ENCODE data around the gene PANX2.
A peak's percentile ranks its signal among the peaks of the same experiment; 100 is the strongest.

Gene PANX2

GRCh38 chr22:50184902-50185374 is 14.4 kb downstream of the PANX2 start:
- ATAC-seq (peak; percentile 5), DNase-seq (no peak)
- no peaks in the 10 kb centered on the region for H3K9me3 Mint-ChIP-seq
- H3K4me1 Mint-ChIP-seq = peaks cover 53% of the 10 kb centered on the region
- H3K27ac Mint-ChIP-seq = peak overlapping the region in 1 of 2 donors; percentile 57
- peak overlapping the region; percentile 88 to 91 for H3K4me3 Mint-ChIP-seq
- peaks cover 7% of the 10 kb centered on the region for H3K27me3 Mint-ChIP-seq

- peak within 1 kb of the TSS; percentile 88 to 95 for H3K4me3 Mint-ChIP-seq
- DNase-seq (peak; percentile 87 to 89), ATAC-seq (peak; percentile 78)
- H3K9me3 Mint-ChIP-seq = no peaks in the 10 kb centered on the region
- H3K27me3 Mint-ChIP-seq = peaks cover 7% of the 10 kb centered on the region
- H3K4me1 Mint-ChIP-seq = peaks cover 50% of the 10 kb centered on the region
- H3K27ac Mint-ChIP-seq = peak within 1 kb of the TSS; percentile 86 to 90
Measured at GRCh38 chr22:50185375-50186087, 15.0 kb downstream of the PANX2 start, which contains the start of gene TRABD. TSS of gene TRABD (plus strand) at chr22:50185913. CDS start at chr22:50193061, 7,148 bp downstream.

GRCh38 chr22:50186181-50186714 is 15.7 kb downstream of the PANX2 start:
- peak overlapping the region in 1 of 2 donors; percentile 79 for H3K27ac Mint-ChIP-seq
- peak overlapping the region; percentile 88 to 95 for H3K4me3 Mint-ChIP-seq
- no peaks in the 10 kb centered on the region for H3K9me3 Mint-ChIP-seq
- DNase-seq (no peak), ATAC-seq (no peak)
- peaks cover 53% of the 10 kb centered on the region for H3K4me1 Mint-ChIP-seq
- H3K27me3 Mint-ChIP-seq = peaks cover 7% of the 10 kb centered on the region

- Mint-ChIP-seq H3K4me1 (peaks cover 60% of the 10 kb centered on the region), H3K27ac (peak overlapping the region; percentile 79 to 80), H3K9me3 (no peaks in the 10 kb centered on the region), H3K27me3 (peaks cover 7% of the 10 kb centered on the region), H3K4me3 (peak overlapping the region; percentile 88 to 95)
- no peak for ATAC-seq
- peak in 1 of 2 donors; percentile 17 for DNase-seq
Measured at GRCh38 chr22:50186761-50187523, 16.4 kb downstream of the PANX2 start.

GRCh38 chr22:50188356-50188755 is 17.8 kb downstream of the PANX2 start:
- Mint-ChIP-seq H3K27me3 (peaks cover 7% of the 10 kb centered on the region), H3K4me3 (peak overlapping the region in 1 of 2 donors; percentile 21), H3K4me1 (peaks cover 74% of the 10 kb centered on the region), H3K27ac (no peak overlapping the region), H3K9me3 (no peaks in the 10 kb centered on the region)
- DNase-seq (no peak), ATAC-seq (no peak)

- Mint-ChIP-seq H3K9me3 (no peaks in the 10 kb centered on the region), H3K27ac (peak overlapping the region; percentile 88 to 95), H3K4me3 (peak overlapping the region; percentile 60 to 96), H3K4me1 (peaks cover 79% of the 10 kb centered on the region), H3K27me3 (peaks cover 6% of the 10 kb centered on the region)
- ATAC-seq (no peak), DNase-seq (no peak)
Measured at GRCh38 chr22:50189184-50189848, 18.8 kb downstream of the PANX2 start.

- DNase-seq (no peak), ATAC-seq (peak; percentile 0)
- peaks cover 79% of the 10 kb centered on the region for H3K4me1 Mint-ChIP-seq
Measured at GRCh38 chr22:50189849-50190181, 19.3 kb downstream of the PANX2 start.

GRCh38 chr22:50190182-50190940 is 19.8 kb downstream of the PANX2 start:
- peak overlapping the region; percentile 81 to 97 for H3K27ac Mint-ChIP-seq
- ATAC-seq (peak; percentile 57), DNase-seq (peak; percentile 77 to 80)
- H3K9me3 Mint-ChIP-seq = no peaks in the 10 kb centered on the region
- H3K27me3 Mint-ChIP-seq = no peaks in the 10 kb centered on the region
- H3K4me1 Mint-ChIP-seq = peaks cover 82% of the 10 kb centered on the region
- peak overlapping the region; percentile 89 to 96 for H3K4me3 Mint-ChIP-seq

More at GRCh38 chr22:50189849-50190181, 19.3 kb downstream of the PANX2 start:
- Mint-ChIP-seq H3K27ac (peak overlapping the region; percentile 20 to 95), H3K9me3 (no peaks in the 10 kb centered on the region), H3K27me3 (peaks cover 1% of the 10 kb centered on the region), H3K4me3 (peak overlapping the region; percentile 89 to 96)

- ATAC-seq (peak; percentile 71), DNase-seq (peak; percentile 65 to 75)
- no peaks in the 10 kb centered on the region for H3K27me3 Mint-ChIP-seq
- peak overlapping the region; percentile 95 to 97 for H3K27ac Mint-ChIP-seq
- no peaks in the 10 kb centered on the region for H3K9me3 Mint-ChIP-seq
- H3K4me1 Mint-ChIP-seq = peaks cover 82% of the 10 kb centered on the region
- H3K4me3 Mint-ChIP-seq = peak overlapping the region; percentile 89 to 96
Measured at GRCh38 chr22:50190941-50191741, 20.6 kb downstream of the PANX2 start.

- ATAC-seq = peak; percentile 18
- Mint-ChIP-seq H3K27me3 (no peaks in the 10 kb centered on the region), H3K4me3 (peak overlapping the region; percentile 89 to 96), H3K4me1 (peaks cover 71% of the 10 kb centered on the region), H3K9me3 (no peaks in the 10 kb centered on the region), H3K27ac (peak overlapping the region; percentile 77 to 91)
- DNase-seq = peak in 1 of 2 donors; percentile 55
Measured at GRCh38 chr22:50192436-50193204, 22.1 kb downstream of the PANX2 start.

GRCh38 chr22:50193621-50194020 is 23.1 kb downstream of the PANX2 start:
- DNase-seq = no peak
- Mint-ChIP-seq H3K9me3 (no peaks in the 10 kb centered on the region), H3K27me3 (no peaks in the 10 kb centered on the region), H3K27ac (no peak overlapping the region), H3K4me1 (peaks cover 61% of the 10 kb centered on the region), H3K4me3 (peak overlapping the region in 1 of 2 donors; percentile 4)
- ATAC-seq = no peak

- DNase-seq (no peak), ATAC-seq (no peak)
- Mint-ChIP-seq H3K4me1 (peaks cover 59% of the 10 kb centered on the region), H3K4me3 (peak overlapping the region in 1 of 2 donors; percentile 37), H3K27me3 (no peaks in the 10 kb centered on the region), H3K27ac (no peak overlapping the region), H3K9me3 (no peaks in the 10 kb centered on the region)
Measured at GRCh38 chr22:50194037-50194805, 23.7 kb downstream of the PANX2 start.

- peaks cover 55% of the 10 kb centered on the region for H3K4me1 Mint-ChIP-seq
- DNase-seq (no peak), ATAC-seq (no peak)
- no peak overlapping the region for H3K4me3 Mint-ChIP-seq
- no peaks in the 10 kb centered on the region for H3K9me3 Mint-ChIP-seq
- H3K27me3 Mint-ChIP-seq = no peaks in the 10 kb centered on the region
- peak overlapping the region in 1 of 2 donors; percentile 67 for H3K27ac Mint-ChIP-seq
Measured at GRCh38 chr22:50196256-50196655, 25.7 kb downstream of the PANX2 start.
